Measurements from ENCODE around the gene ARPC5.
"Not testable (repeated sequence)": the region's sequence is repeated elsewhere in the genome, so short reads cannot be mapped to it uniquely, and the experiment has no call there.

ARPC5 gene

GRCh38 chr1:183645531-183645930, 9.9 kb upstream of the ARPC5 start:
- DNase-seq, result no peak

- DNase-seq, result no peak
Observed at GRCh38 chr1:183642166-183642565, 6.6 kb upstream of the ARPC5 start.

GRCh38 chr1:183640193-183640592, 4.6 kb upstream of the ARPC5 start:
- DNase-seq, result no peak

- no peak for DNase-seq
Observed at GRCh38 chr1:183638649-183639387, 3.2 kb upstream of the ARPC5 start.

- DNase-seq, result no peak
Observed at GRCh38 chr1:183636783-183637182, 1.2 kb upstream of the ARPC5 start.

- DNase-seq, result no peak
Observed at GRCh38 chr1:183636334-183636682, 725 bp upstream of the ARPC5 start.

- no peak for DNase-seq
Observed at GRCh38 chr1:183635099-183635605, 431 bp downstream of the ARPC5 start.

- no peak for DNase-seq
Observed at GRCh38 chr1:183634429-183635065, 1.0 kb downstream of the ARPC5 start.

GRCh38 chr1:183633676-183634343, 1.8 kb downstream of the ARPC5 start:
- no peak for DNase-seq

DNA sequence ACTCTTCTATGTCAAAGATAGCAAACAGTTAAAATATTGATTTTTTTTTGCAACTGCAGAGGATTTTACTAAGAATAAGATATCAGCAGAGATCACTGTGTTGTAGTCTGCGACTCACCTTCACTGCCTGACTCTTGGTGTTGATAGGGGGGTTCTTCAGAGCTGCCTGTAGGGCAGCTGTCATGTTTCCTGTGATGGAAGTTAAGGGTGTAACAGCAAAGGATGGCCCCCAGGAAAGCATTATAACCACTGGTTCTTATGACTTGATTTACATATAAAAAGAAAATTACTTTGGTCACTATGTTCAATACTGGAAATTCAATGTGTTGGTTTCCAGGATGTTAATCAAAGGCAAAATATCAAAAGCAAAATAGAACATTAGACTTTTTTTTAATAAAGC, 2.6 kb downstream of the ARPC5 start:
- DNase-seq, result no peak

GRCh38 chr1:183632114-183632513, 3.5 kb downstream of the ARPC5 start:
- DNase-seq, result no peak

DNA sequence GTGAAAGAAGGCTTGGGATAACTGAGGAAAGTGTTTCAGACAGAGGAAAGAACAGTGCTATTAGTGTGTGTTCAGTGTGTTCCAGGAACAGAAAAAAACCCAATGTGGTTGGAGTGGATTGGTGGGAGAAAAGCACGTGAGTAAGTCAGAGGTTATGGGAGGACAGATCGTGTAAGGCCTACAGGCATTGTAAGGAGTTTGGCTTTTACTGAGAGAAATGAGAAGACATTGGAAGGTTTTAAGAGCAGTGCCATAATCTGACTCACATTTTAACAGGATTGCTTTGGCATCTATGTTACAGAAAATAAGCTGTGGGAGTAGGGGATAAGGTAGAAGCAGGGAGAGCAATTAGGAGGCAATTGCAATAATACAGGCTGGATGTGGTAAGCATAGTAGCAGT, 4.8 kb downstream of the ARPC5 start:
- DNase-seq, result no peak

- no peak for DNase-seq
Observed at GRCh38 chr1:183628537-183628936, 7.0 kb downstream of the ARPC5 start.

- DNase-seq, result not testable (repeated sequence)
Observed at GRCh38 chr1:183626236-183626635, 9.3 kb downstream of the ARPC5 start.

GRCh38 chr1:183622884-183623785, 12.4 kb downstream of the ARPC5 start:
- DNase-seq, result peak; percentile 12

GRCh38 chr1:183622013-183622412, 13.6 kb downstream of the ARPC5 start:
- no peak for DNase-seq

DNA sequence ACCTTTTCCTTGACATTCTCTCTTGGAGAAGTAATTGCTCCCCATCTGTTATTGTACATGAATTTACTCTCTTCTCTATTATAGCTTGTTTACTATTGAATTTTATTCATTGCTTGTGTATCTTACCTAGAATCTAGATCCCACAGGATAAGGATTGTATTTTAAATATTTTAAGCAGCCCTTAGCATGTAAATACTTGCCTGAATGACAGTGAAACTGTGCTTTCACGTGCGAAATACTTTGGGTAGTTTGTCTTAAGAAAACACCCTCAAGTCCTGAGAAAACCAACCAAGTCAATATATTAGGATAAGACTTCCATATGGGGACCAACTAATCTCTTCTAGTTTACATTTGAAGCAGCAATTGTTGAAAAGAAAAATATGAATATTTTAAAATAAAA, 15.3 kb downstream of the ARPC5 start:
- no peak for DNase-seq

- no peak for DNase-seq
Observed at GRCh38 chr1:183619781-183620180, 15.8 kb downstream of the ARPC5 start.

- DNase-seq, result not testable (repeated sequence)
Observed at GRCh38 chr1:183618202-183618601, 17.4 kb downstream of the ARPC5 start.

GRCh38 chr1:183612975-183613374, 22.6 kb downstream of the ARPC5 start:
- not testable (repeated sequence) for DNase-seq

DNA sequence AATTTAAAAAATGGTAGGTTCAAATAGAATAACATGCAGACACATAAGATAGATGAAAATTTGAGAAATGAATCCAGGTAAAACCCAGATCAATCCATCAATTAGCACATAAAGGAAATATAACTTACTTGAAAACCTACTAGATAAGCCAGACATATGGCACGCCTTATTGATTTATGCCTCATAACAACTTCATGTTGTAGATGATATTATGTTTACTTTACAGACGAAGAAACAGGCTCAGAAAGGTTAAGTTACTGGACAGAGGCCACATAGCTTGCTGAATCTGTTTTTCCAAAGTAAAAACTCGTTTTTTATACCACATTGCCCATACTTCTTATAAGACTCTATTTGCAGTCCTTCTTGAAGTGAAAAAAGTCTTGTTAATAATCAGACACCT, 23.2 kb downstream of the ARPC5 start:
- DNase-seq, result no peak

- DNase-seq, result no peak
Observed at GRCh38 chr1:183611021-183611420, 24.6 kb downstream of the ARPC5 start.
